HG03432 (cell line): ENCODE measurements around the gene STUB1.

Source experiments
- ATAC-seq: cut with Tn5 transposase; IDR thresholded peaks from one replicate; pipeline ENCODE4 v1.9.1; 2021; ENCODE audit warnings: mild to moderate bottlenecking, moderate library complexity; ENCODE audit not compliant: unreplicated experiment

The STUB1 gene

GRCh38 chr16:643050-643368 lies 37.2 kb upstream of the STUB1 start:
- no peak for ATAC-seq

- no peak for ATAC-seq
Measured at GRCh38 chr16:644556-644955, 35.7 kb upstream of the STUB1 start.

GRCh38 chr16:645852-646678 lies 34.1 kb upstream of the STUB1 start:
- ATAC-seq: no peak

GRCh38 chr16:646679-647172 lies 33.5 kb upstream of the STUB1 start:
- no peak for ATAC-seq

- ATAC-seq: no peak
Measured at GRCh38 chr16:647173-647902, 32.9 kb upstream of the STUB1 start.

- no peak for ATAC-seq
Measured at GRCh38 chr16:648071-648780, 32.0 kb upstream of the STUB1 start.

GRCh38 chr16:648781-649589 lies 31.2 kb upstream of the STUB1 start, which contains the start of gene WDR90:
TSS of gene WDR90 (plus strand) at chr16:649365. CDS start at chr16:649417, 52 bp downstream.
- peak; percentile 80 for ATAC-seq

GRCh38 chr16:649631-650030 lies 30.6 kb upstream of the STUB1 start:
- peak; percentile 12 for ATAC-seq

- ATAC-seq: no peak
Measured at GRCh38 chr16:651844-652243, 28.4 kb upstream of the STUB1 start.

- ATAC-seq: no peak
Measured at GRCh38 chr16:652454-653305, 27.5 kb upstream of the STUB1 start.

GRCh38 chr16:654034-654433 lies 26.2 kb upstream of the STUB1 start:
- no peak for ATAC-seq

- no peak for ATAC-seq
Measured at GRCh38 chr16:657487-657886, 22.7 kb upstream of the STUB1 start.

- ATAC-seq: no peak
Measured at GRCh38 chr16:658679-659571, 21.3 kb upstream of the STUB1 start.

- ATAC-seq: no peak
Measured at GRCh38 chr16:659618-660017, 20.6 kb upstream of the STUB1 start.

GRCh38 chr16:660132-660458 lies 20.1 kb upstream of the STUB1 start:
- ATAC-seq: no peak

GRCh38 chr16:660459-661183 lies 19.6 kb upstream of the STUB1 start:
- ATAC-seq: peak; percentile 47

- ATAC-seq: no peak
Measured at GRCh38 chr16:661184-661821, 18.9 kb upstream of the STUB1 start.

- no peak for ATAC-seq
Measured at GRCh38 chr16:662095-662494, 18.1 kb upstream of the STUB1 start.
